Superior temporal gyrus (tissue), 1 donor: ENCODE results near the gene UBE3C.

ENCODE experiments used
- DNase-seq: peaks from one replicate; pipeline ENCODE4 v3.0.0-alpha.2; 2016; ENCODE audit errors: extremely low spot score

Gene UBE3C

DNA sequence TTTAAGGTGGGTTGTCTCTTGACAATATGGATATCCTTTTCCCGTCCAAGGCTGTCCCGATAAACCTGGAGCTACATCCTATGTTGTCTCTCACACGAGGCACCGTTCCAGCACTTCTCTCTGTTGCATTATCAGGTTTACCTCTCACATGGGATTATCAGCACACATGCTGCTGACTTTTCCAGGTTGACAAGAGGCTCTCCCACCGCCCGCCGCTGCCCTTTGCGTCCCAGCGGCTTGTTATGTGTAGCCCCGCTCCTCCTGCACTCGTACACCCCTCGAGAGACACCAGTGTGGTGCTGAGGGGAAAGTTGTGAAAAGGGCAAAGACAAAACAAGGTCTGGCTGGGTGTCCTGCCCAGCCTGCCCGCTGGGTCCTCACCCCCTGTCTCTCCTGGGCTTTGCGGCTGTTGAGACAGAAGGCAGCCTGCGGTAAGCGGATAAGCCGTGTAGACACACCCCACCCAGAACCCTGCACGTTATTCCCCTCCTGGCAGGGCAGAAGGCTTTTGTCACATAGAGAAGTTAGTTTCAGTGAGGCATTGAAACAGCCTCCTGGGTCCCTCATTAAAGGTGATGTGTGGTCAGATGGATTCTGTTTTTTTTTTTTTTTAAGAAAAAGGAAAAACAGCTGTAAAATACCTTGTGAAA, 38.7 kb downstream of the UBE3C start:
- no peak for DNase-seq

DNA sequence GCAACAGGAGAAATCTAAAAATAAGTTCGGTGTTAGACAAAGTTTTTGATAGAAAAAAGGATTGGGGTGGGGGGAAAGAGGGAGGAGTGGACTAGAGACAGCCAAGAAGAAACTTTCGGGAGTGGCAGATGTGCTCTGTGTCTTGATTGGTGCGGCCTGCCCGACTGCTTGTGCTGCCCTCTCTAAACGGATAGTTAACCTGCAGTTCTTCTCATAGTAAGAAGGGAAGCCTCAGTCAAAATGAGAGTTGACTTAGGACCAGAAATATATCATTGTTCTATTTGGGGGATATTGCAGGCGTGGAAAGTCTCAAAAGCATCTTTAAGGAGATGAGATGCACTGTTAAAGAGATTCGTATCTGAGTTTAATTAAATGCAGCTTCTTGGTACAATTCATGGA, 39.3 kb downstream of the UBE3C start:
- DNase-seq: no peak

DNA sequence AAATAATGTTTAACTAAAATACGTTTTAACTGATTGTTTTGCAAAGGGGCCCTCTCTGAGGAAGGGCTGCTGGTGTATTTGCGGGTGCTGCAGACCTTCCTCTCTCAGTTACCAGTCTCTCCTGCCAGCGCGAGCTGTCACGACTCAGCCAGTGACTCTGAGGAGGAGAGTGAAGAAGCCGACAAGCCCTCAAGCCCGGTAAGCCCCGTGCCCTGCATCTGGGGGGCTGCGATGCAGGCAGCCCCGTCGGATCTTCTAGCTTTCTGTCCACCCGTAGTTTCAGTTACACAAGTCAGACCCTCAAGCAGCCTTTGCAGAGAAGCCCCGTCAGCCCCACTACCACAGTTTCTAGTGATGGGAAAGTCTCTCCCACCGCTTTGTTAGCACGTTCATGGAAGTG, 45.1 kb downstream of the UBE3C start:
- DNase-seq: no peak

DNA sequence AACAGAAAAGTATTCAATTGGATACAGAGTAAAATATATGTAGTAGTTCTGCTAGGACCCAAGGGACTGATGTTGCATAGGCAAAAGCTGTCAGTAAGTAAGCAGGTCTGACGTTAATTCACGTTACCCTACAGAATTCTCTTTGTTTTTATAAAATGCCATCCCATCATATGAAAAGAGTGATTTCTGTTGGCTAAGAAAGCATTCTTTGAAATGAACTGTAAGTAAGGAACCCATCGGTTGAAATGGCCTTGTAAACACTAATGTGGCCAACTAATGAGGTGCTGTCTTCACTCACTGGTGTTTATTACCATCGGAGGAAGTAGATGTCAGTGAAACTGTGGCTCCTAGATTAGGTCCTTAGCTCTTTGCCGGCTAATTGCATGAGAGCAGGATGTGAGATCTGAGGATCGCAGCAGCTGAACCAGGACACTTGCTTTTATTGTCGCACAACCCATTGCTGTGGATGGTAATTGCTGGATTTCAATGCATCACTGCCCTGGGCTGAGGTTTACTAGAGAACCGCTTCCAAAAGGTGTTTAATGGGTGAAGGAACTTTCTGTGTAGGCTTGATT, 49.5 kb downstream of the UBE3C start:
- no peak for DNase-seq

DNA sequence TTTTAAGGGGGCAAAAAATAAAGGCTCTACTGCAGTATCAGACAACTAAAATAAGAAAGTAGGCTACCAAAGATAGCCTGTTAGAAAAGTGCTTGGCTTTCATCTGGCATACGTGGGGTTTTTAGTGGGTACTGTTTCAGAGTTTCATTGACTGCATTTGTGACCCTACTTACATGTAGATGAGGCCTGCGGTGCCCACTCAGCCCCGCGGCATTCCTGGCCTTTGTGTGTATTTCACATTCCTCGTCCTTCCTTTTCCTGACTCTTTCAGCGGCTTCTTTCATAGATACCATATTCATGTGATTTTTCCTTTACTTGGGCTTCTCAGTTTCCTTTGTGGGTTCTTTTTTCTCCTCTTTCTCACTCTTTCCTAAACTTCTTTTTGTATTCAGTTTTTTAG, 50.7 kb downstream of the UBE3C start:
- no peak for DNase-seq

DNA sequence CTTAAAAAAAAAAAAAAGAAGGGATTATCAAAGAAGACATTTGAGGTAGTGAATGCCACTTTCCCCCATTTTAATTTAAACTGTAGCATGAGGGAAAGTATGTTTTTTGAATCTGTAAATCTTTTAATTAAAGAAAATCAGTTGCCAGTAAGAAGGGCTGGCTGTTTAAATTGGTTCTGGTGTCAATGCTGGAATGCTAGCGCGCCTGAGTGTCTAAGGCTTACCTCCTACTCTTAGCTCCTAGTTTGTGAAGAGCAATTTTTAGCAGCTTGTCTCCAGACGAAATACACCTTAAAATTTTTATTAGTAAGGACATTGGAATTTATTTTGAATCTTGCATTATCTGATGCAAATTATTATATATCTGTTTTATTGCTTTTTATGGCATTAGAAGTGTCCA, 54.1 kb downstream of the UBE3C start:
- no peak for DNase-seq

DNA sequence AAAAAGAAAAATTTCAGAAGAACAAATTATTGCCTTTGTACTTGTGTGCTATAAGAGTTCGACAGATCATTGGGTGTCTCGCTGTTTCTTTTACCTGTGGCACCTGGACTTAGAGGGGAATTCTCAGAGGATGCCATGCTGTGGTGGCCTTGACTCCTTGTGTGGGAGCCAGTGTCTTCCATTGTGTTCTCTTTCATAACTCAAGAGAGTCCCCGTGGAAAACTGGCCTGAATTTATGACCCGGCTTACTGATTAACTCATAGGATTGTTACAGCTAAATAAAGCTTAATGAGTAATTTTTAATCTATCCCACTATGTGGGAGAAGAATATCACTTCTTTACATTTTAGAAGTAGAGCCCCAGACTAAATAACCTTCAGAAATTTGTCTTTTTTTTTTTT, 54.5 kb downstream of the UBE3C start:
- no peak for DNase-seq

DNA sequence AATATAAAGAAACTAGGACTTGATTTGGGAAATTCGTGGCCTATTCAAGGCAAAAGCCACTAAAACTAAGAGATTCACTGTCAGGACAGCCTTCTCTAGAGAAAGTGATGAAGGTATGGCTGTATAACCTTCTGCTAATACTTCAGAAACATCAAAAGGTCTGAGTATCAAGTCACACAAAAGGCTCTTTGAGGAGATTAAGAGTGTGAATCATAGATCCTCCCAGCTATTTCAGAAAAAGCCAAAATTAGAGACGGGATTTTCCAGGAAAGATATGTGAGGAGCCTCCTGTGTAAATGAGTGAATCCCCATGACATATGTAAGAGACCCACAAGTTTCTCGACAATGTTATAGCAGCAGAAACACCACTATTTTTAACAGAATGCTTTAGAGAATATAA, 56.2 kb downstream of the UBE3C start:
- DNase-seq: no peak

DNA sequence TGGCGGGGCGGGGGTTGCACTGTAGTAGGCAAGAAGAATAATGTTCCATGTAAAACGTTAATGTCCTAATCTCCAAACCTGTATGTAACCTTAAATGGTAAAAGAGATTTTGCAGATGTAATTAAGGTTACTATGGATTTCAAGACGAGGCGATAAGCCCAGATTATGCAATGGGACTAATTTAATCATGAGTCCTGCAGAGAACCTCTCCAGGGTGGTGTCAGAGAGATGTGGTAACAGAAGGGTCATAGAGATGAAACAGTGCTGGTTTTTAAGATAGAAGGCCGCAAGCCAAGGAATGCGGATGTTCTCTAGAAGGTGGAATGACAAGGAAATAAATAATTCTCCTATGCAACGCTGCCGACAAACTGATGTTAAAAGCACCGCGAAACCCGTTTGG, 57.1 kb downstream of the UBE3C start:
- no peak for DNase-seq

DNA sequence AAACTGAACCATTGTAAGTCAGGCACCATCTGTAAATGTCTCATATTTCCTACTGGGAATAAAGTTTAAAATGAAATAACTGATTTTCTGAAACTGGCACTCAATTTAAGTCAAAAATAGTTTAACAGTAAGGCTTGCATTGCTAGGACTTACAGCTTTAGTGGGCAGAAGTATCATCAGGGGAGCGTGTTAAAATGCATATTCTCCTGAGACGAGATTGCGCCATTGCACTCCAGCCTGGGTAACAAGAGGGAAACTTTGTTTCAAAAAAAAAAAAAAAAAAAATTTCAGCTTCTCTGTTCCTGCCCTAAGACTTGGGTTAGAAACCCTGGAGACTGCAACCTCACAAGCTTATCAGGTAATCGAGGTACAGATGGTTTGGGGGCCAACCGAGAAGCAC, 65.4 kb downstream of the UBE3C start:
- DNase-seq: no peak

DNA sequence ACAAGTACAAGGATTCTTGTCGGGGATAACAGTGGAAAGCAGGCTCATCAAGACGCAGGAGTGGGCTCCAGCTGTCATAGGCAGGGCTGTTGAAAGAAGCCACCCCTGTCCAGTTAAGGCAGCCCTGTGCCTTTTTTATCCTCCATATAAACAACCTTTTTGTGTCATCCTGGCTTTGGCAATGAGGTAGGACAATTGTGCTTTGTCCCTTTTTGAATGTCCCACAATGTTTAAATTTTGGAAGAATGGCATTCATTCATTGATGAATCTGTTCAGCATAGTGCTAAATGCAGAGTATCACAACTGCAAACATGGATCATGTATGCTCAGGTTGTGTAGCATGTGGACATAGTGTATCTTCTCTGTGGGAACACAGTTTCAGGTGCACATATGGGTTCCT, 66.7 kb downstream of the UBE3C start:
- no peak for DNase-seq

DNA sequence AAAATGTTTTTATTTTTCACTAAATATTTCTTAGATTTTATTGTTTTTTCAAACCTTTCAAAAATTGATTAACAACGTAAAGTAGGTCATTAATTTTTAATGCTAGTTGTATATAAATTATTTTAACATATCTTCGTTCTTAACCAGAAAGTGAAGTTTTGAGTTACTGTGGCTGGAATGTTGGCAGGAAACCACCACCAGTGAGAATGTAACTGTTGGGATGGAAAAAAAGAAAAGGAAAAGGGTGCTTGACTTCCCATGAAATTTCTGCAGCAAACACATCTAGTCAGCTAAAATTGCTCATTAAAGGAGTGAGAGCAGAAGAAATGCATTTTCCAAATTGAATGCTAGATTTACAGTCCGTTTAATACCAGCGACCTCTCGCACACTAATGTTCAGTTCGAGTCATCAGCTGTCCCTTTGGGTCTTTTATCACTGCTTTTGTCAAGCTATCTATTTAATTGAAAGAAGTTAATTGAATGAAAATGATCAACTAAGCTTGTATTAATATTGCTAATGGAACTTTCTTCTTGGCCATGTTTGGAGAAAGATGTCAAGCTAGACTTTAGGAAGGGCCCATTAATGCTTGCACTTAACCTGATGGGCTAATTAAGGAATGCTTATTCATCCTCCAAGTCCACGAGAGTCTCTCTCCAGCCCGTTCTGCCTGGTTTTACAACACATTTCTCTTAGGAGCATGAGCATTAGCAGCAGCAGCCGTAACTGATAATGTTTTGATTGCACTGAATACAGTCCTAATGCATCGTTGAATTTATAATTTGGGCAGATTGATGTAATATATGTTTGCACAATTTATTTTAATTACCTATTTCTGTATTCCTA, 70.1 kb downstream of the UBE3C start:
- no peak for DNase-seq

DNA sequence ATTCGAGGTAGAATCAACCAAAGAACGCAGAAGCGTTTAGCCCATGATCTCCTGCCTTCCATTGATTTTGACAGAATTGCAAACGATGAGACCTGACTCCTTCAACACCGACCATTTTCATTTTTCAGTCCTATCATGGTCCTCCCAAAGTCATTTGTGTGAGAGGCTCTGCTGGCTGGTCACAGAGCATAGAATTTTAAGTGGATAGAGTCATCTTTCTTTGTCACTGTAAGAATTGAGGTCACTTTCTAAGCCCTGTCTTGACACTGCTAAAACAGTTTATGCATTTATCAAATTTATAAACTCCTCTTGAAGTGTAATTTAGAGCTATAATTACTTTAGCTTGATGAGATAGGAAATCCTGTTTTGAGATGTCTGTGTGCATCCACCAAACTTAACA, 72.0 kb downstream of the UBE3C start:
- no peak for DNase-seq

DNA sequence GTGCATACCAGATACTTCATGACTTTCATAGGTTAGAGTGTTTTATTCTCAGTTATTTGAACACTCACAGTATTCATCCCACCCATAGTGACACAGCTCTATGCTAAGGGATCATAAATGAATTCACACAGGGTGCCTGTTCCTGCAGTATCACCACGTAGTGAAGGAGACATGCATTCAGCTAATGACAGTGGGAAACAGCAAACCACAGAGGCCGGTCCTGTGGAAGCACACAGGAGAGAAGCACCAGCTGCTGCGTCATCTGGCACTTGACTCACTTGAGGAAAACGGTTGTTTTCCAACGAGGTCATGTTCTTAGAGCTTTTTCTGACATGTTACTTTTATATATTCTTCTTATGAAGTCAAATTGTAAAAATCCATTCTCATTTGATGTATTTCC, 73.0 kb downstream of the UBE3C start:
- peak; percentile 32 for DNase-seq

DNA sequence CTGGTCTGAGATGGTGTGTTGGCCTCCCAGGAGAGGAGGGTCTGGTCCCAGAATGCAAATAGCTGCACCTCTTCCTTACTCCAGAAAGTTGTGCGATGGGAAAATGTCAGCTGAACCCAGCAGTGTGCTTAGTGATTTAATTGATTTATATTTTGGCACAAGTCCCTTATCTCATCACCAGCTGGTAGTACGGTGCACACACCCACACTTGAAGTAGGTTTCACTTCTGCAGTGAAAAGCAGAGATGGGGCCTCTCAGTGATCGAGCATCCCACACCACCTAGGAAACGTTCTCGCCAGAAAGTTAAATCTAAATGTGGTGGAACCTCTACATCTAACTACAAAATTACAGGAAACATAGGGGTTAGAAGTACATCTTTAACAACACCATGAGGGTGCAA, 80.4 kb downstream of the UBE3C start:
- no peak for DNase-seq

DNA sequence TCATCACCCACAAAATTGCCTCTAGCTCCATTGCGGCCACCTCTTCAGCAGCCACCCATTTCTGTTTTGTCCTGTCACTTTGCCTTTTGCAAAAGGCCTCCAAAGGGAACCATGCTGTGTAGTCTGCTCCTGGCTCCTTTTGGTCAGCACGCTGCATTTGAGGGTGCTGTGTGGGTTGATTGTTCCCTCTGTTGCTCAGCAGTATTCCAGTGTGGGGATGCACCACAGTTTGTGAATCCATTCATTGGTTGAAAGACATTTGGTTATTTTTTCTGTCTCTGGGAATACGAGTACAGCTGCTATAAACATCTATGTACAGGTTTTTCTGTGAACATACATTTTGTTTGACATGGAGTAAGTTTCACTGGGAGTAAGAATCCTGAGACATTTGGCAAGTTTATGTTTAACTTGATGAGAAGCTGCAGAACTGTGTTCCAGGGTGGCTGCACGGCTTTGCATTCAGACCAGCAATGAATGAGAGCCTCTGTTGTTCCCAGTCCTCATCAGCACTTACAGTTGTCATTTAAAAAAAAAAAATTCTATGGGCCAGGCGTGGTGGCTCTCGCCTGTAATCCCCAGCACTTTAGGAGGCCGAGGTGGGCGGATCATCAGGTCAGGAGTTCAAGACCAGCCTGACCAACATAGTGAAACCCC, 82.3 kb downstream of the UBE3C start:
- peak; percentile 27 for DNase-seq

DNA sequence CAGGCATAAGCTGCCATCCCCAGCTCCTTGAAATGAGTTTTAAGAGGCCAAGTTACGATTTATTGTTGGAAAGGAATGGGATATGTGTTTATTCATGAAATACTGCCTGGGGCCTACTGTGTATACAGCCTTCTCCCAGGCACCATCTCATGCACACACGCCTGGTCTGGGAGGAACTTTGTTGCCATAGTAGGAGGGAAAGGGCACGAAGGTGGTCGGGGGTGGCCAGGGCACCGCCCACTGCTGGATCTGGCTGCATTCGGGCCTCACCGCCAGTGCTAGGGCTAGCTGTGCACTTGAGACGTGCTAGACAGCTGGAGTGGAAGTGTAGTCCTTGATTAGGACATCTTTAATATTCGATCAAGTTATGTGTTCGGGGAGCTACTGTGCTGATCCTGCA, 84.0 kb downstream of the UBE3C start:
- DNase-seq: no peak

DNA sequence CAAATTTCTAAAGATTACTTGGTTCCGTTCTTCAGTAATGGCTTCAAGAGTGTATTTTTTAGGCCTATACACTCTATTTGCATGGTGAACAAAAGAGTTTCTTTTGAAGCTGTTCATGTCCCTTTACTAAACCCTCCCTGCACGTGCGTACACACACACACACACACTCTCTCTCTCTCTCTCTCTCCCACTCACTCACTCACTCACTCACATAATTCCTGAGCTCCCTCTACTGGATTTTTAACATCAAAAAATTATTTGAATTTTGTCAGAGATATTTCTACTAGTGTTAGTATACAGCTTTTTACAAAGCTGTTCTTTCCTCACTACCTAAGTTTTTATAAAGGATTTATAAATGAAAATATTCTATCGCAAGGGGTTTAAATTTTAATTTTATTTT, 85.9 kb downstream of the UBE3C start:
- peak; percentile 68 for DNase-seq

DNA sequence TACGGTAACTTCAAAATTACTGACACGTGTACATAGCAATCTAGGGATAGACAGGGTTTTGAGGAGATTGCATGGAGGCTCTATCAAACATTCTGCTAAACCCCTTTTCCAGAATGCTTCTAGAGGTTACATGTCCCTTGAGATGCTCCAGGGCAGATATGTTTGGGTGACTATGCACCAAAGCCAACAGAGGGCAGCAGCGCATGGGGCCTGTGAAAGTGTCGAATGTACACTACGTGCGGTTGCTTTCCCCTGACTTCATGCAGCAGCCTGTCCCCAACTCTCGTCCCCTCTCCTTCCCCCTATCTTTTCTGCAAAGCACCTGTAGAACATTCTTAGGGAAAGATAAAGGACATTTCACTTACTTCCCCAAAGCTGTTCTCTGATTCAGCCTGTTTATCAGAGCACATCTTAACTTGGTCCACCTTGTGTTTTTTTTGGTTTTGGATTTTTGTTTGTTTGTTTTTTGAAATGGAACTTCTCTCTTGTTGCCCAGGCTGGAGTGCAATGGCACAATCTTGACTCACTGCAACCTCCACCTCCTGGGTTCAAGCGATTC, 90.2 kb downstream of the UBE3C start:
- DNase-seq: no peak

DNA sequence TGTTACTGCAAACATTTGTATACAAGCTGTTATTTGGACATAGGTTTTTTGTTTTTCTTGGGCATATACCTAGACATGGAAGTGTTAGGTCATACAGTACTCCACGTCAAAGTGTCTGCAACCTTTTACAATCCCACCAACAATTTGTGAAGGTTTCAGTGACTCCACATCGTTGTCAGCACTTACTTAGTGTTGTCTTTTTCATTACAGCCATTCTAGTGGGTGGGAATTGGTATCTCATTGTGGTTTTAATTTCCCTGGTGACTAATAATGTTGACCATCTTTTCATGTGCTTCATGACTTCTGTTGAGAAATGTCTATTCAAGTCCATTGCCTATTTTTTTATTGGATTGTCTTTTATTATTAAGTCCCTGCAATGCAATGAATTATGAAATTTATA, 95.0 kb downstream of the UBE3C start:
- no peak for DNase-seq

DNA sequence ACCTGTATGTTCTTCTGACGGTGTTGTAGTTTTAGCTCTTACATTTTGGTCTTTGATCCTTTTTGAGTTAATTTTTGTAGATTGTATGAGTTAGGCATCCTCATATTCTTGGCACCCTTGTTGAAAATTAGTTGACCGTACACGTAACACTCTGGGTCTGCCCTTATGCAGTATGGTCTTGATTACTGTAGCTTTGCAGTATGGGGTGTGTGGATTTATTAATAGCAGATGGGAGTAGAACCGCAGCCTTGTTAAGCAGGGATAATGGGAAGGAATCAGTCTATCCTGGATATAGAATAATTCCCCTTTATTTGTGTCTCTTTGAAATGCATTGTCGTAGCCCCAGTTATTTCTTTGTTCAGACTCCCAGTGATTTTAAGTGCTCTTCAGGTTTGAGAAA, 95.5 kb downstream of the UBE3C start:
- DNase-seq: no peak
